Body of pancreas (tissue), 4 donors: ENCODE results near the gene LANCL2.

Experiments used
- CTCF ChIP-seq, 7 experiments: fragments of 450-650 bp in 4 of 7; fragments of 200-600 bp in 3 of 7; sonication (generic) in 3 of 7; IDR thresholded peaks; one replicate each; pipeline ENCODE4 v1.5.1; 2016 to 2019; ENCODE audit warnings: antibody characterized with exemption in 7 of 7
- POLR2A ChIP-seq, 3 donors: fragments of 450-650 bp; IDR thresholded peaks; one replicate each; pipeline ENCODE4 v1.6.1; 2016; ENCODE audit warnings: antibody characterized with exemption in 3 of 3, mild to moderate bottlenecking in 2 of 3

GRCh38 chr7:55449205-55449991 lies 84.3 kb downstream of the LANCL2 start:
- TF ChIP-seq POLR2A (IDR thresholded peaks at IDR 0.05), result no peak
- TF ChIP-seq CTCF (IDR thresholded peaks at IDR 0.05), result no peak
